ENCODE data around the gene ALDH18A1. TPM values are rescaled to one million over a fixed set of nuclear protein-coding genes. Genes with fewer than 3 reads are reported as not detected.

The ALDH18A1 gene
- total and polyA plus RNA-seq, 8 donors: 48.2 to 72.0 (median 58.1) TPM

- peaks cover 0 to 50% of the 10 kb centered on the region in 2 donors for H3K36me3 ChIP-seq
- H3K4me1 ChIP-seq: no peaks in the 10 kb centered on the region
- DNase-seq (no peak), ATAC-seq (no peak)
- no peak for TF ChIP-seq CTCF (IDR thresholded peaks at IDR 0.05)
- no peaks in the 10 kb centered on the region for H3K9me3 ChIP-seq
- H3K27me3 ChIP-seq: no peaks in the 10 kb centered on the region
- H3K27ac ChIP-seq: no peak overlapping the region
- H3K4me3 ChIP-seq: no peak overlapping the region
- intact Hi-C loops (cut with DNase I): no loop called here
Observed at GRCh38 chr10:95605163-95605562, 51.3 kb downstream of the ALDH18A1 start.

- no peak overlapping the region for H3K27ac ChIP-seq
- no peak for DNase-seq
- H3K36me3 ChIP-seq: peaks cover 0 to 45% of the 10 kb centered on the region in 2 donors
- no peak overlapping the region for H3K4me3 ChIP-seq
- no peaks in the 10 kb centered on the region for H3K27me3 ChIP-seq
- no peaks in the 10 kb centered on the region for H3K4me1 ChIP-seq
- no peak for TF ChIP-seq CTCF (IDR thresholded peaks at IDR 0.05)
- ATAC-seq: no peak
- H3K9me3 ChIP-seq: no peaks in the 10 kb centered on the region
- intact Hi-C loops (cut with DNase I): loop anchor here in 1 of 2 donors (5.0 kb wide), 1 partner anchor 232 kb away; no protein-coding TSS in a partner anchor
Observed at GRCh38 chr10:95604630-95605029, 51.9 kb downstream of the ALDH18A1 start.

- no peak for TF ChIP-seq CTCF (IDR thresholded peaks at IDR 0.05)
- Histone ChIP-seq H3K9me3 (no peaks in the 10 kb centered on the region), H3K27me3 (no peaks in the 10 kb centered on the region), H3K4me1 (no peaks in the 10 kb centered on the region), H3K36me3 (peaks cover 0 to 22% of the 10 kb centered on the region in 2 donors), H3K4me3 (no peak overlapping the region), H3K27ac (no peak overlapping the region)
- intact Hi-C loops (cut with DNase I): loop anchor here in 1 of 2 donors (5.0 kb wide), 1 partner anchor 230 kb away; no protein-coding TSS in a partner anchor
- no peak for ATAC-seq
- DNase-seq: no peak
Observed at GRCh38 chr10:95602382-95602781, 54.1 kb downstream of the ALDH18A1 start.

GRCh38 chr10:95601116-95601719, 55.3 kb downstream of the ALDH18A1 start:
- Histone ChIP-seq H3K27me3 (no peaks in the 10 kb centered on the region), H3K4me3 (no peak overlapping the region), H3K9me3 (no peaks in the 10 kb centered on the region), H3K4me1 (no peaks in the 10 kb centered on the region), H3K27ac (no peak overlapping the region), H3K36me3 (peaks cover 0 to 11% of the 10 kb centered on the region in 2 donors)
- DNase-seq (peak in 3 of 4 donors; percentile 63 to 93 (median 84)), ATAC-seq (peak; percentile 98)
- TF ChIP-seq CTCF (IDR thresholded peaks at IDR 0.05): peak; percentile 78 to 93
- intact Hi-C loops (cut with DNase I): loop anchor here in 1 of 2 donors (2.0 to 5.0 kb wide), 2 partner anchors 170 to 229 kb away; no protein-coding TSS in a partner anchor

- intact Hi-C loops (cut with DNase I): loop anchor here in 1 of 2 donors (2.0 to 5.0 kb wide), 2 partner anchors 169 to 228 kb away; no protein-coding TSS in a partner anchor
- ATAC-seq (no peak), DNase-seq (no peak)
- H3K27me3 ChIP-seq: no peaks in the 10 kb centered on the region
- H3K27ac ChIP-seq: no peak overlapping the region
- H3K36me3 ChIP-seq: peaks cover 0 to under 1% of the 10 kb centered on the region in 2 donors
- no peak overlapping the region for H3K4me3 ChIP-seq
- H3K9me3 ChIP-seq: no peaks in the 10 kb centered on the region
- no peaks in the 10 kb centered on the region for H3K4me1 ChIP-seq
- TF ChIP-seq CTCF (IDR thresholded peaks at IDR 0.05): no peak
Observed at GRCh38 chr10:95600158-95600557, 56.4 kb downstream of the ALDH18A1 start.

Data from left lung (tissue), 10 donors.